PC-9 (cell line): ENCODE data around the gene ALKBH3. TPM values are rescaled to one million over a fixed set of nuclear protein-coding genes. Genes with fewer than 3 reads are reported as not detected.

Source experiments
- BruUV-seq: library from RNA; stranded (reverse); fragments of 400-500 nt; replicated peaks from 2 replicates; lab custom pipeline; 2021; lab: Mats Ljungman, UMichigan
- CTCF ChIA-PET: fragments of 300-600 bp; sonication (Branson Sonifier 250); formaldehyde crosslinking; loops from one replicate; lab custom pipeline; 2022; ENCODE audit warnings: antibody characterized with exemption; lab: Charles Lee
- POLR2A ChIA-PET: fragments of 300-600 bp; sonication (Branson Sonifier 250); formaldehyde crosslinking; loops from one replicate; lab custom pipeline; 2022; ENCODE audit warnings: antibody characterized with exemption; ENCODE audit not compliant: unreplicated experiment; lab: Charles Lee
- DNase-seq, 2 experiments: peaks; one replicate each; pipeline versions ENCODE4 v3.0.0 to v3.0.0-alpha.2; 2015 to 2022; ENCODE audit warnings: mixed read lengths in 1 of 2
- H2AFZ ChIP-seq: fragments of 200-600 bp; sonication (generic); 2 replicates; pipeline ENCODE4 v1.8.1; 2017; ENCODE audit warnings: antibody characterized with exemption
- H3F3A ChIP-seq: fragments of 200-600 bp; sonication (generic); 2 replicates; pipeline ENCODE4 v1.8.1; 2017; ENCODE audit warnings: antibody characterized with exemption, mild to moderate bottlenecking, low read depth; ENCODE audit not compliant: insufficient read depth
- H3K27ac ChIP-seq: fragments of 200-600 bp; sonication (generic); 2 replicates; pipeline ENCODE4 v1.6.1; 2016; ENCODE audit warnings: mixed run types
- H3K27me3 ChIP-seq: fragments of 200-600 bp; sonication (generic); 2 replicates; pipeline ENCODE4 v1.6.1; 2016; ENCODE audit warnings: low read depth, mixed run types; ENCODE audit not compliant: insufficient read depth
- H3K36me3 ChIP-seq: fragments of 200-600 bp; sonication (generic); 2 replicates; pipeline ENCODE4 v1.6.1; 2016; ENCODE audit warnings: low read depth, mixed run types
- H3K4me1 ChIP-seq: fragments of 200-600 bp; sonication (generic); replicated peaks from 2 replicates; pipeline ENCODE4 v1.6.1; 2016; ENCODE audit warnings: mixed run types; ENCODE audit not compliant: insufficient read depth
- H3K4me2 ChIP-seq: fragments of 200-600 bp; sonication (generic); 2 replicates; pipeline ENCODE4 v1.6.1; 2017; ENCODE audit warnings: mixed run types
- H3K4me3 ChIP-seq: fragments of 200-600 bp; sonication (generic); 2 replicates; pipeline ENCODE4 v1.6.1; 2016; ENCODE audit warnings: mixed run types
- H3K79me2 ChIP-seq: fragments of 200-600 bp; sonication (generic); 2 replicates; pipeline ENCODE4 v1.6.1; 2017; ENCODE audit warnings: low read depth, mixed run types
- H3K9me2 ChIP-seq: fragments of 200-600 bp; sonication (generic); 2 replicates; pipeline ENCODE4 v1.8.1; 2017; ENCODE audit warnings: mild to moderate bottlenecking; ENCODE audit not compliant: insufficient read depth
- H3K9me3 ChIP-seq: fragments of 200-600 bp; sonication (generic); 2 replicates; pipeline ENCODE4 v1.8.1; 2016; ENCODE audit warnings: low read depth; ENCODE audit not compliant: insufficient read depth
- H4K20me1 ChIP-seq: fragments of 200-600 bp; sonication (generic); 2 replicates; pipeline ENCODE4 v1.8.1; 2017; ENCODE audit not compliant: insufficient read depth
- CTCF ChIP-seq: fragments of 200-600 bp; sonication (generic); conservative IDR thresholded peaks from 2 replicates; pipeline ENCODE4 v1.6.1; 2017; ENCODE audit warnings: mixed run types, antibody characterized with exemption, mild to moderate bottlenecking, moderate library complexity
- EZH2 ChIP-seq: fragments of 200-600 bp; sonication (generic); IDR thresholded peaks from 2 replicates; pipeline ENCODE4 v1.8.0; 2017; ENCODE audit warnings: antibody characterized with exemption, low read depth
- intact Hi-C: fragments of 100-400 bp; cut with micrococcal nuclease; formaldehyde crosslinking; loops from one replicate; pipeline ENCODE4 v1.10.0; 2022; ENCODE audit not compliant: unreplicated experiment
- total RNA-seq: library from RNA; stranded (reverse); gene quantifications from 2 replicates; pipeline ENCODE4 v1.2.3, GENCODE V29; 2021

ALKBH3 gene
- total RNA-seq, 1 experiment from 2014 or later = 47.3 TPM

- H3K9me3 ChIP-seq = no peaks in the 10 kb centered on the region
- no peaks in the 10 kb centered on the region for H3K27me3 ChIP-seq
- H3K27ac ChIP-seq = no peak overlapping the region
- no peaks in the 10 kb centered on the region for H3K9me2 ChIP-seq
- 0 out of 2 replicates have a peak, but pooled peaks cover 4% of the 10 kb centered on the region for H3K36me3 ChIP-seq
- no TSS peak for BruUV-seq
- no peak overlapping the region for H2AFZ ChIP-seq
- H3F3A ChIP-seq = no peaks in the 10 kb centered on the region
- H3K4me3 ChIP-seq = no peak overlapping the region
- no peak for DNase-seq
- H4K20me1 ChIP-seq = no peaks in the 10 kb centered on the region
- H3K79me2 ChIP-seq = no peaks in the 10 kb centered on the region
- ChIA-PET POLR2A (no interaction called here), CTCF (no interaction called here)
- intact Hi-C loops = no loop called here
- no peaks in the 10 kb centered on the region for H3K4me1 ChIP-seq
- no peak overlapping the region for H3K4me2 ChIP-seq
- TF ChIP-seq EZH2 = no peak
- no peak for TF ChIP-seq CTCF
Measured at GRCh38 chr11:43913829-43914380, 33.3 kb downstream of the ALKBH3 start.

- H4K20me1 ChIP-seq = no peaks in the 10 kb centered on the region
- no peak overlapping the region for H2AFZ ChIP-seq
- peaks cover 1% of the 10 kb centered on the region; the same call in 1 of the 2 replicates for H3F3A ChIP-seq
- H3K9me2 ChIP-seq = no peaks in the 10 kb centered on the region
- 0 out of 2 replicates have a peak, but pooled peaks cover 4% of the 10 kb centered on the region for H3K36me3 ChIP-seq
- H3K79me2 ChIP-seq = no peaks in the 10 kb centered on the region
- ChIA-PET POLR2A (no interaction called here), CTCF (no interaction called here)
- intact Hi-C loops = no loop called here
- TF ChIP-seq EZH2 = no peak
- TF ChIP-seq CTCF = no peak
- no peaks in the 10 kb centered on the region for H3K9me3 ChIP-seq
- no peaks in the 10 kb centered on the region for H3K27me3 ChIP-seq
- no TSS peak for BruUV-seq
- DNase-seq = no peak
- no peak overlapping the region for H3K4me2 ChIP-seq
- peaks cover 1% of the 10 kb centered on the region; the same call in 1 of the 2 replicates for H3K4me1 ChIP-seq
- no peak overlapping the region for H3K4me3 ChIP-seq
- no peak overlapping the region for H3K27ac ChIP-seq
Measured at GRCh38 chr11:43914466-43914865, 33.8 kb downstream of the ALKBH3 start.

GRCh38 chr11:43916621-43917020 is 36.0 kb downstream of the ALKBH3 start:
- TF ChIP-seq EZH2 = no peak
- no peak for TF ChIP-seq CTCF
- Histone ChIP-seq H3K27ac (no peak overlapping the region), H3K36me3 (0 out of 2 replicates have a peak, but pooled peaks cover 4% of the 10 kb centered on the region), H3K9me2 (no peaks in the 10 kb centered on the region), H3K79me2 (no peaks in the 10 kb centered on the region), H3K4me1 (peaks cover 20% of the 10 kb centered on the region), H2AFZ (no peak overlapping the region), H4K20me1 (no peaks in the 10 kb centered on the region), H3K9me3 (no peaks in the 10 kb centered on the region), H3K4me2 (no peak overlapping the region), H3K27me3 (no peaks in the 10 kb centered on the region), H3F3A (peaks cover 18% of the 10 kb centered on the region), H3K4me3 (no peak overlapping the region)
- no TSS peak for BruUV-seq
- intact Hi-C loops = no loop called here
- DNase-seq = no peak
- CTCF ChIA-PET = no interaction called here
- POLR2A ChIA-PET = no interaction called here
